IMR-90 (cell line): ENCODE measurements around the gene TOP2A. TPM values are rescaled to one million over a fixed set of nuclear protein-coding genes. Genes with fewer than 3 reads are reported as not detected.

Experiments
- ATAC-seq: fragments of 200-7000 bp; cut with Tn5 transposase; 2 replicates; pipeline ENCODE4 v1.9.1; 2020; ENCODE audit warnings: low read depth, mild to moderate bottlenecking, moderate library complexity
- BruUV-seq: library from RNA; stranded (reverse); fragments of 400-500 nt; replicated peaks from 2 replicates; lab custom pipeline; 2021; lab: Mats Ljungman, UMichigan
- CTCF ChIA-PET: fragments of 300-600 bp; formaldehyde crosslinking; extraction: SDS; loops from one replicate; lab custom pipeline; 2021; ENCODE audit warnings: antibody characterized with exemption; lab: Yijun Ruan, JAX
- POLR2A ChIA-PET: fragments of 300-600 bp; sonication (Branson Sonifier 250); formaldehyde crosslinking; loops from one replicate; lab custom pipeline; 2022; ENCODE audit warnings: antibody characterized with exemption; ENCODE audit not compliant: unreplicated experiment; lab: Charles Lee
- DNase-seq: peaks from one replicate; pipeline ENCODE4 v3.0.0; 2013
- H2AFZ ChIP-seq: replicated peaks from 2 replicates; pipeline ENCODE3; 2013; ENCODE audit warnings: low read length, mild to moderate bottlenecking; ENCODE audit not compliant: poor library complexity
- H2AK5ac ChIP-seq: 2 replicates; pipeline ENCODE4 v1.6.1; 2013; ENCODE audit warnings: low read depth, low read length, inconsistent platforms
- H2AK9ac ChIP-seq: replicated peaks from 2 replicates; pipeline ENCODE3; 2013; ENCODE audit warnings: mild to moderate bottlenecking, low read depth, low read length, moderate library complexity; ENCODE audit not compliant: poor library complexity
- H2BK120ac ChIP-seq: 2 replicates; pipeline ENCODE4 v1.6.1; 2013; ENCODE audit warnings: low read depth, low read length, inconsistent platforms
- H2BK15ac ChIP-seq: 3 replicates; pipeline ENCODE4 v1.6.1; 2013; ENCODE audit warnings: low read depth, low read length, inconsistent platforms
- H2BK20ac ChIP-seq: 2 replicates; pipeline ENCODE4 v1.6.1; 2013; ENCODE audit warnings: low read depth, mild to moderate bottlenecking, inconsistent platforms, low read length, moderate library complexity
- H2BK5ac ChIP-seq: 2 replicates; pipeline ENCODE4 v1.6.1; 2013; ENCODE audit warnings: mild to moderate bottlenecking, low read depth, low read length, inconsistent platforms; ENCODE audit not compliant: poor library complexity, severe bottlenecking
- H3K14ac ChIP-seq: replicated peaks from 2 replicates; pipeline ENCODE4 v1.6.1; 2013; ENCODE audit warnings: low read depth, low read length, inconsistent platforms
- H3K18ac ChIP-seq: 2 replicates; pipeline ENCODE4 v1.6.1; 2013; ENCODE audit warnings: low read depth, low read length, control low read depth
- H3K23ac ChIP-seq: 2 replicates; pipeline ENCODE4 v1.6.1; 2013; ENCODE audit warnings: low read depth, low read length, inconsistent platforms
- H3K27ac ChIP-seq: 2 replicates; pipeline ENCODE4 v1.5.1; 2013; ENCODE audit warnings: mild to moderate bottlenecking, control low read depth, low read length; ENCODE audit not compliant: insufficient read depth
- H3K27me3 ChIP-seq: 2 replicates; pipeline ENCODE4 v1.6.1; 2013; ENCODE audit warnings: low read length; ENCODE audit not compliant: control insufficient read depth, insufficient read depth
- H3K36me3 ChIP-seq: 2 replicates; pipeline ENCODE4 v1.6.1; 2013; ENCODE audit warnings: low read length, mixed read lengths; ENCODE audit not compliant: control insufficient read depth, insufficient read depth
- H3K4ac ChIP-seq: 2 replicates; pipeline ENCODE4 v1.6.1; 2013; ENCODE audit warnings: low read depth, low read length, inconsistent platforms
- H3K4me1 ChIP-seq: 2 replicates; pipeline ENCODE4 v1.6.1; 2013; ENCODE audit warnings: low read length, mixed read lengths; ENCODE audit not compliant: control insufficient read depth, insufficient read depth
- H3K4me2 ChIP-seq: 2 replicates; pipeline ENCODE4 v1.6.1; 2013; ENCODE audit warnings: low read depth, mild to moderate bottlenecking, control low read depth, low read length, moderate library complexity
- H3K4me3 ChIP-seq: 2 replicates; pipeline ENCODE4 v1.5.1; 2013; ENCODE audit warnings: low read depth, mild to moderate bottlenecking, control low read depth, low read length, moderate library complexity; ENCODE audit not compliant: insufficient read depth
- H3K56ac ChIP-seq: 2 replicates; pipeline ENCODE4 v1.6.1; 2013; ENCODE audit warnings: low read length, inconsistent platforms; ENCODE audit not compliant: insufficient read depth; ENCODE audit errors: extremely low read depth
- H3K79me1 ChIP-seq, 2 experiments: 2 replicates each; pipeline ENCODE4 v1.6.1; 2013; ENCODE audit warnings: low read length in 2 of 2, inconsistent platforms in 1 of 2, low read depth in 1 of 2
- H3K9ac ChIP-seq: 2 replicates; pipeline ENCODE4 v1.6.1; 2013; ENCODE audit warnings: low read depth, low read length, control low read depth
- H3K9me1 ChIP-seq: 2 replicates; pipeline ENCODE4 v1.6.1; 2013; ENCODE audit warnings: low read length, inconsistent platforms; ENCODE audit not compliant: insufficient read depth
- H3K9me3 ChIP-seq: 2 replicates; pipeline ENCODE4 v1.6.1; 2013; ENCODE audit warnings: low read length; ENCODE audit not compliant: control insufficient read depth, insufficient read depth
- H4K20me1 ChIP-seq: 2 replicates; pipeline ENCODE4 v1.6.1; 2013; ENCODE audit warnings: low read length, inconsistent platforms; ENCODE audit not compliant: insufficient read depth
- H4K5ac ChIP-seq: 2 replicates; pipeline ENCODE4 v1.6.1; 2013; ENCODE audit warnings: mild to moderate bottlenecking, low read depth, low read length, control low read depth
- H4K8ac ChIP-seq, 2 experiments: 2 replicates each; pipeline ENCODE4 v1.6.1; 2013; ENCODE audit warnings: low read depth in 2 of 2, low read length in 2 of 2, control low read depth in 1 of 2, inconsistent platforms in 1 of 2
- H4K91ac ChIP-seq: 2 replicates; pipeline ENCODE4 v1.6.1; 2013; ENCODE audit warnings: low read depth, low read length, inconsistent platforms; ENCODE audit not compliant: insufficient read depth
- CEBPB ChIP-seq: IDR thresholded peaks from 2 replicates; pipeline ENCODE4 v1.6.1; 2012; ENCODE audit warnings: low read depth, low read length, improper control_type of control experiment
- CHD1 ChIP-seq: IDR thresholded peaks from 2 replicates; pipeline ENCODE4 v1.6.1; 2012; ENCODE audit warnings: low read depth, low read length, improper control_type of control experiment
- FOS ChIP-seq: fragments of 150-350 bp; IDR thresholded peaks from 2 replicates; pipeline ENCODE4 v1.6.1; 2016; ENCODE audit warnings: low read depth, low read length
- MAFK ChIP-seq: IDR thresholded peaks from 2 replicates; pipeline ENCODE4 v1.6.1; 2012; ENCODE audit warnings: low read depth, low read length, improper control_type of control experiment
- MAZ ChIP-seq: IDR thresholded peaks from 2 replicates; pipeline ENCODE4 v1.6.1; 2012; ENCODE audit warnings: low read depth, mild to moderate bottlenecking, low read length, improper control_type of control experiment, moderate library complexity, borderline replicate concordance
- MXI1 ChIP-seq: IDR thresholded peaks from 2 replicates; pipeline ENCODE4 v1.6.1; 2012; ENCODE audit warnings: low read depth, mild to moderate bottlenecking, low read length, moderate library complexity, borderline replicate concordance
- NFE2L2 ChIP-seq: fragments of 150-350 bp; IDR thresholded peaks from 2 replicates; pipeline ENCODE4 v1.6.1; 2016; ENCODE audit warnings: low read depth, mild to moderate bottlenecking, low read length
- RAD21 ChIP-seq: IDR thresholded peaks from 2 replicates; pipeline ENCODE4 v1.6.1; 2012; ENCODE audit warnings: low read length, improper control_type of control experiment
- SMC3 ChIP-seq: fragments of 150-350 bp; IDR thresholded peaks from 2 replicates; pipeline ENCODE4 v1.6.1; 2016; ENCODE audit warnings: low read depth, mild to moderate bottlenecking, antibody characterized with exemption, low read length, moderate library complexity
- WGBS, 2 experiments: methylation state at CpG; one replicate each; pipeline versions ENCODE4 v1.1.5 to v1.1.7; 2013; ENCODE audit warnings: missing lambda C conversion rate in 2 of 2; ENCODE audit not compliant: insufficient read length in 1 of 2; ENCODE audit errors: extremely low coverage in 2 of 2; 5-methylcytosine and 5-hydroxymethylcytosine counted together
- dilution Hi-C: fragments of 300-500 bp; cut with HindIII; formaldehyde crosslinking; loops from one replicate; pipeline ENCODE4 v1.14.3; 2018; ENCODE audit warnings: low sequenced_read_pairs; ENCODE audit not compliant: unreplicated experiment
- in situ Hi-C: fragments of 300-500 bp; cut with MboI; formaldehyde crosslinking; loops from 3 replicates; pipeline ENCODE4 v1.14.3; 2019; ENCODE audit warnings: low sequenced_read_pairs, inconsistent platforms, mixed read lengths
- intact Hi-C: fragments of 100-400 bp; cut with micrococcal nuclease; formaldehyde crosslinking; loops from 2 replicates; pipeline ENCODE4 v1.10.0; 2022
- polyA plus RNA-seq, 3 experiments: library from polyadenylated mRNA; depleted of rRNA; stranded (reverse); fragments of >200 nt; gene quantifications; 2 replicates each; pipeline ENCODE4 v1.2.3, GENCODE V29; 2012; ENCODE audit warnings: low replicate concordance in 1 of 3
- total RNA-seq: library from RNA; depleted of rRNA; stranded (reverse); fragments of >200 nt; gene quantifications from 2 replicates; pipeline ENCODE4 v1.2.3, GENCODE V29; 2012
- TF ChIP-seq, protein P1 (sequence below): fragments of 150-350 bp; IDR thresholded peaks from 2 replicates; pipeline ENCODE4 v1.6.1; 2016; ENCODE audit warnings: low read depth, mild to moderate bottlenecking, low read length, moderate library complexity, borderline replicate concordance
- TF ChIP-seq, protein P2 (sequence below): fragments of 150-350 bp; IDR thresholded peaks from 2 replicates; pipeline ENCODE4 v1.6.1; 2017; ENCODE audit warnings: mild to moderate bottlenecking, antibody characterized with exemption, low read length, low read depth
- TF ChIP-seq, protein P3 (sequence below): conservative IDR thresholded peaks from 2 replicates; pipeline ENCODE4 v1.5.1; 2012; ENCODE audit warnings: mild to moderate bottlenecking, low read depth, low read length, improper control_type of control experiment

The TOP2A gene
- total and polyA plus RNA-seq, 2 of the 4 experiments (the other 2 are of a cell fraction) = 43.4 to 68.5 TPM

DNA sequence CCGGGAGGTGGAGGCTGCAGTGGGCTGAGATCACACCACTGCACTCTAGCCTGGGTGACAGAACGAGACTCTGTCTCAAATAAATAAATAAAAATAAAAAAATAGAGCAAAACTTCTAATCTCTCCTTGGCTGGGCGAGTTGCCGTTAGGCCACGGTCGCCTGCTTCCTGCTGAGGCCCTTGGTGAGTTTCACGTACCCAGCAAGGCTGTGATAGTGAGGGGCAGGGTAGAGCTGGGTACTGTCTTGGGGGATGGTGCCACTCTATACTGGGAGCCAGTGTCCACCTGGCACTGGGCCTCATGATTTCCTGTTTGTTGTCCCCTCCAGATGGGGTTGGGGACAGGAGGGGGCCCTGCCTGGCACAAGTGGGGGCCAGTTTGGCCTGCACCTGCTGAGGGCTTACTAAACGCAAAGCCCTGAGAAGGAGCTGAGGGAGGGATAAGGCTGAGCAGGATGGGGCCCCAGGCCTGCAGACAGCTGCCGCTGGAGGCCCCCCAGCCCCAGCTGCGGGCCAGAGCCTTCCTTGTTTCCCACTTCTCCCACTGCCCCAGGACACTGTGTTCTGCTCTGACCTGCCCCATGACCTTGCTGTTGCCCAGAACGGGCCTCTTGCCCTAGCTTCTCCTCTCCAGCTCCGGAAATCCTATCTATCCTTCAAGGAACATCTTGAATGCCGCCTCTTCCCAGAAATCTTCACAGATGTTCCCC, 78.6 kb downstream of the TOP2A start:
- Histone ChIP-seq H3K4me1 (peaks cover 22% of the 10 kb centered on the region), H2AFZ (no peak overlapping the region), H2AK9ac (no peak overlapping the region), H3K79me1 (peaks cover 19 to 86% of the 10 kb centered on the region in 2 experiments; a peak in 3 of 4 replicates), H2BK5ac (no peak overlapping the region), H3K9ac (no peak overlapping the region), H3K18ac (no peak overlapping the region), H3K4me3 (no peak overlapping the region), H2BK120ac (no peak overlapping the region), H3K56ac (no peak overlapping the region), H3K27ac (no peak overlapping the region), H3K23ac (no peak overlapping the region), H2BK15ac (no peak overlapping the region), H4K5ac (no peak overlapping the region), H3K14ac (no peak overlapping the region), H3K27me3 (no peaks in the 10 kb centered on the region), H2AK5ac (no peak overlapping the region), H3K36me3 (peaks cover 1% of the 10 kb centered on the region; the same call in 1 of the 2 replicates), H3K9me3 (no peaks in the 10 kb centered on the region), H3K9me1 (peaks cover 20% of the 10 kb centered on the region), H2BK20ac (no peak overlapping the region), H4K8ac (no peak overlapping the region), H3K4me2 (no peak overlapping the region), H4K91ac (no peak overlapping the region), H4K20me1 (peaks cover 49% of the 10 kb centered on the region), H3K4ac (no peak overlapping the region)
- dilution Hi-C loops (no loop called here), in situ Hi-C loops (no loop called here), intact Hi-C loops (no loop called here)
- WGBS, 2 experiments = 54% methylated on average over 4 of the region's 13 CpGs; no CpG with 5 or more reads in 1 of the 2 experiments
- ChIA-PET CTCF (no interaction called here), POLR2A (no interaction called here)
- TF ChIP-seq NFE2L2 (no peak), MXI1 (no peak), CHD1 (no peak), MAZ (no peak), SMC3 (no peak), RAD21 (no peak), FOS (no peak), CEBPB (no peak), MAFK (no peak)
- TF ChIP-seq, protein P1, sequence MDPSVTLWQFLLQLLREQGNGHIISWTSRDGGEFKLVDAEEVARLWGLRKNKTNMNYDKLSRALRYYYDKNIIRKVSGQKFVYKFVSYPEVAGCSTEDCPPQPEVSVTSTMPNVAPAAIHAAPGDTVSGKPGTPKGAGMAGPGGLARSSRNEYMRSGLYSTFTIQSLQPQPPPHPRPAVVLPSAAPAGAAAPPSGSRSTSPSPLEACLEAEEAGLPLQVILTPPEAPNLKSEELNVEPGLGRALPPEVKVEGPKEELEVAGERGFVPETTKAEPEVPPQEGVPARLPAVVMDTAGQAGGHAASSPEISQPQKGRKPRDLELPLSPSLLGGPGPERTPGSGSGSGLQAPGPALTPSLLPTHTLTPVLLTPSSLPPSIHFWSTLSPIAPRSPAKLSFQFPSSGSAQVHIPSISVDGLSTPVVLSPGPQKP = no peak
- TF ChIP-seq, protein P2, sequence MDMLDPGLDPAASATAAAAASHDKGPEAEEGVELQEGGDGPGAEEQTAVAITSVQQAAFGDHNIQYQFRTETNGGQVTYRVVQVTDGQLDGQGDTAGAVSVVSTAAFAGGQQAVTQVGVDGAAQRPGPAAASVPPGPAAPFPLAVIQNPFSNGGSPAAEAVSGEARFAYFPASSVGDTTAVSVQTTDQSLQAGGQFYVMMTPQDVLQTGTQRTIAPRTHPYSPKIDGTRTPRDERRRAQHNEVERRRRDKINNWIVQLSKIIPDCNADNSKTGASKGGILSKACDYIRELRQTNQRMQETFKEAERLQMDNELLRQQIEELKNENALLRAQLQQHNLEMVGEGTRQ = no peak
- TF ChIP-seq, protein P3, sequence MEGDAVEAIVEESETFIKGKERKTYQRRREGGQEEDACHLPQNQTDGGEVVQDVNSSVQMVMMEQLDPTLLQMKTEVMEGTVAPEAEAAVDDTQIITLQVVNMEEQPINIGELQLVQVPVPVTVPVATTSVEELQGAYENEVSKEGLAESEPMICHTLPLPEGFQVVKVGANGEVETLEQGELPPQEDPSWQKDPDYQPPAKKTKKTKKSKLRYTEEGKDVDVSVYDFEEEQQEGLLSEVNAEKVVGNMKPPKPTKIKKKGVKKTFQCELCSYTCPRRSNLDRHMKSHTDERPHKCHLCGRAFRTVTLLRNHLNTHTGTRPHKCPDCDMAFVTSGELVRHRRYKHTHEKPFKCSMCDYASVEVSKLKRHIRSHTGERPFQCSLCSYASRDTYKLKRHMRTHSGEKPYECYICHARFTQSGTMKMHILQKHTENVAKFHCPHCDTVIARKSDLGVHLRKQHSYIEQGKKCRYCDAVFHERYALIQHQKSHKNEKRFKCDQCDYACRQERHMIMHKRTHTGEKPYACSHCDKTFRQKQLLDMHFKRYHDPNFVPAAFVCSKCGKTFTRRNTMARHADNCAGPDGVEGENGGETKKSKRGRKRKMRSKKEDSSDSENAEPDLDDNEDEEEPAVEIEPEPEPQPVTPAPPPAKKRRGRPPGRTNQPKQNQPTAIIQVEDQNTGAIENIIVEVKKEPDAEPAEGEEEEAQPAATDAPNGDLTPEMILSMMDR = no peak
- ATAC-seq (no peak), DNase-seq (no peak)
- BruUV-seq = no TSS peak
